H1 (cell line): ENCODE measurements around the gene ZNF791. TPM values are rescaled to one million over a fixed set of nuclear protein-coding genes. Genes with fewer than 3 reads are reported as not detected.

Experiments used
- CTCF ChIA-PET: fragments of 300-600 bp; sonication (Branson Sonifier 250); formaldehyde crosslinking; loops from one replicate; lab custom pipeline; 2021; ENCODE audit not compliant: partially characterized antibody; lab: Charles Lee
- POLR2A ChIA-PET: fragments of 300-600 bp; sonication (Branson Sonifier 250); formaldehyde crosslinking; loops from one replicate; lab custom pipeline; 2021; ENCODE audit warnings: inconsistent platforms; ENCODE audit not compliant: partially characterized antibody; lab: Charles Lee
- DNase-seq, 2 experiments: peaks; one replicate each; pipeline versions ENCODE4 v3.0.0 to v3.0.0-alpha.2; 2010 to 2022; ENCODE audit warnings: low spot score in 2 of 2, low read depth in 1 of 2, mixed read lengths in 1 of 2
- FAIRE-seq: peaks from 2 replicates; lab custom pipeline; 2011; peaks lifted over from hg19 to GRCh38; lab: Jason Lieb, UNC
- H2AFZ ChIP-seq: 2 replicates; pipeline ENCODE4 v1.8.1; 2012; ENCODE audit warnings: low read length, inconsistent platforms
- H2AK5ac ChIP-seq: 2 replicates; pipeline ENCODE4 v1.6.1; 2013; ENCODE audit warnings: low read depth, low read length
- H2BK120ac ChIP-seq: replicated peaks from 2 replicates; pipeline ENCODE3; 2013; ENCODE audit warnings: low read depth, low read length, inconsistent platforms
- H2BK12ac ChIP-seq: 2 replicates; pipeline ENCODE4 v1.6.1; 2013; ENCODE audit warnings: low read depth, low read length
- H2BK15ac ChIP-seq: 2 replicates; pipeline ENCODE4 v1.6.1; 2013; ENCODE audit warnings: low read length
- H2BK20ac ChIP-seq: 2 replicates; pipeline ENCODE4 v1.6.1; 2013; ENCODE audit warnings: low read length
- H2BK5ac ChIP-seq: 2 replicates; pipeline ENCODE4 v1.6.1; 2013; ENCODE audit warnings: low read depth, low read length
- H3K14ac ChIP-seq: 2 replicates; pipeline ENCODE4 v1.6.1; 2013; ENCODE audit warnings: inconsistent platforms; ENCODE audit not compliant: insufficient read length
- H3K18ac ChIP-seq: 2 replicates; pipeline ENCODE4 v1.6.1; 2013; ENCODE audit warnings: low read length; ENCODE audit errors: extremely low read depth
- H3K23ac ChIP-seq: 2 replicates; pipeline ENCODE4 v1.6.1; 2013; ENCODE audit warnings: inconsistent platforms; ENCODE audit not compliant: insufficient read length
- H3K23me2 ChIP-seq: 2 replicates; pipeline ENCODE4 v1.6.1; 2013; ENCODE audit warnings: low read depth, low read length
- H3K27ac ChIP-seq: 2 replicates; pipeline ENCODE4 v1.6.1; 2011; ENCODE audit warnings: low read depth, low read length, inconsistent platforms
- H3K27me3 ChIP-seq, 4 experiments: replicated peaks in 1 of 4; 1 replicate in 1 of 4; 2 replicates in 3 of 4; pipeline versions ENCODE4 v1.6.1 to v1.8.1; 2011 to 2013; ENCODE audit warnings: low read length in 3 of 4, mild to moderate bottlenecking in 3 of 4, inconsistent platforms in 2 of 4, mixed read lengths in 2 of 4, moderate library complexity in 1 of 4; ENCODE audit not compliant: control insufficient read depth in 3 of 4, insufficient read depth in 3 of 4; ENCODE audit errors: extremely low read depth in 1 of 4
- H3K36me3 ChIP-seq, 4 experiments: 2 replicates each; pipeline versions ENCODE4 v1.6.1 to v1.8.1; 2011 to 2013; ENCODE audit warnings: mild to moderate bottlenecking in 4 of 4, low read length in 3 of 4, moderate library complexity in 2 of 4, control low read depth in 1 of 4, inconsistent platforms in 1 of 4; ENCODE audit not compliant: insufficient read depth in 4 of 4, control insufficient read depth in 2 of 4
- H3K4ac ChIP-seq: replicated peaks from 2 replicates; pipeline ENCODE3; 2013; ENCODE audit warnings: low read length, low read depth, mixed read lengths, inconsistent platforms; ENCODE audit not compliant: insufficient read length
- H3K4me1 ChIP-seq, 4 experiments: replicated peaks in 1 of 4; 1 replicate in 1 of 4; 2 replicates in 3 of 4; pipeline versions ENCODE4 v1.6.1 to v1.8.1; 2011 to 2013; ENCODE audit warnings: low read length in 3 of 4, inconsistent platforms in 2 of 4, mixed read lengths in 1 of 4; ENCODE audit not compliant: insufficient read depth in 4 of 4, control insufficient read depth in 3 of 4
- H3K4me2 ChIP-seq, 2 experiments: 2 replicates each; pipeline versions ENCODE4 v1.6.1 to v1.8.1; 2011 to 2013; ENCODE audit warnings: low read depth in 2 of 2, low read length in 2 of 2, control low read depth in 1 of 2, inconsistent platforms in 1 of 2, mild to moderate bottlenecking in 1 of 2; ENCODE audit not compliant: insufficient read depth in 1 of 2
- H3K4me3 ChIP-seq, 4 experiments: fragments of 200-600, 300-600 bp in 1 of 4; sonication (generic), shearing (Covaris generic), sonication (Bioruptor Twin) in 1 of 4; 2 replicates each; pipeline versions ENCODE4 v1.5.1 to v1.8.1; 2011 to 2016; ENCODE audit warnings: low read length in 4 of 4, low read depth in 3 of 4, control low read depth in 2 of 4, inconsistent platforms in 2 of 4, mild to moderate bottlenecking in 2 of 4, mixed read lengths in 1 of 4, moderate library complexity in 1 of 4; ENCODE audit not compliant: insufficient read depth in 2 of 4; ENCODE audit errors: extremely low read depth in 1 of 4
- H3K56ac ChIP-seq: replicated peaks from 2 replicates; pipeline ENCODE3; 2013; ENCODE audit warnings: low read depth, mild to moderate bottlenecking, mixed read lengths, low read length, inconsistent platforms; ENCODE audit not compliant: insufficient read length
- H3K79me1 ChIP-seq: 2 replicates; pipeline ENCODE4 v1.6.1; 2013; ENCODE audit warnings: low read depth, low read length, control low read depth
- H3K79me2 ChIP-seq, 2 experiments: 2 replicates each; pipeline versions ENCODE4 v1.6.1 to v1.8.1; 2012 to 2013; ENCODE audit warnings: low read length in 2 of 2, mild to moderate bottlenecking in 2 of 2, inconsistent platforms in 1 of 2; ENCODE audit not compliant: insufficient read depth in 2 of 2, control insufficient read depth in 1 of 2
- H3K9ac ChIP-seq, 4 experiments: replicated peaks in 1 of 4; 1 replicate in 1 of 4; 2 replicates in 3 of 4; pipeline versions ENCODE4 v1.6.1 to v1.8.1; 2011 to 2013; ENCODE audit warnings: low read depth in 3 of 4, low read length in 3 of 4, control low read depth in 2 of 4, mild to moderate bottlenecking in 2 of 4, moderate library complexity in 2 of 4, inconsistent platforms in 1 of 4; ENCODE audit errors: extremely low read depth in 1 of 4
- H3K9me3 ChIP-seq, 2 experiments: 2 replicates each; pipeline versions ENCODE4 v1.6.1 to v1.8.1; 2012 to 2013; ENCODE audit warnings: mild to moderate bottlenecking in 2 of 2, moderate library complexity in 2 of 2, control low read depth in 1 of 2, inconsistent platforms in 1 of 2, low read depth in 1 of 2, low read length in 1 of 2, mixed read lengths in 1 of 2; ENCODE audit not compliant: insufficient read depth in 2 of 2
- H4K20me1 ChIP-seq, 2 experiments: replicated peaks in 1 of 2; 2 replicates each; pipeline versions ENCODE3 to v1.8.1; 2011 to 2013; ENCODE audit warnings: inconsistent platforms in 2 of 2, low read length in 2 of 2, mild to moderate bottlenecking in 1 of 2; ENCODE audit not compliant: insufficient read depth in 2 of 2, control insufficient read depth in 1 of 2
- H4K5ac ChIP-seq: 2 replicates; pipeline ENCODE4 v1.6.1; 2013; ENCODE audit warnings: low read length, low read depth, mixed read lengths, inconsistent platforms; ENCODE audit not compliant: insufficient read length
- H4K8ac ChIP-seq: 2 replicates; pipeline ENCODE4 v1.8.0; 2013; ENCODE audit warnings: mild to moderate bottlenecking, moderate library complexity, low read length, inconsistent platforms; ENCODE audit not compliant: insufficient read depth; ENCODE audit errors: extremely low read depth
- H4K91ac ChIP-seq: replicated peaks from 2 replicates; pipeline ENCODE3; 2013; ENCODE audit warnings: low read length, mixed read lengths, inconsistent platforms; ENCODE audit not compliant: insufficient read length
- ASH2L ChIP-seq: fragments of 200-600, 300-600 bp; sonication (generic); IDR thresholded peaks from one replicate; pipeline ENCODE4 v1.7.1; 2017; ENCODE audit warnings: low read length
- BRCA1 ChIP-seq: IDR thresholded peaks from 2 replicates; pipeline ENCODE4 v1.6.1; 2012; ENCODE audit warnings: low read depth, low read length, improper control_type of control experiment
- CBX5 ChIP-seq: fragments of 300-800, 300-1000 bp; sonication (generic); IDR thresholded peaks from 2 replicates; pipeline ENCODE4 v1.7.1; 2016; ENCODE audit warnings: antibody characterized with exemption, low read length, low read depth
- EGR1 ChIP-seq: IDR thresholded peaks from 2 replicates; pipeline ENCODE4 v1.6.1; 2011; ENCODE audit warnings: low read depth, low read length, borderline replicate concordance
- HDAC6 ChIP-seq: IDR thresholded peaks from one replicate; pipeline ENCODE4 v1.7.1; 2012; ENCODE audit warnings: low read depth, mild to moderate bottlenecking, inconsistent platforms, low read length, moderate library complexity
- KDM1A ChIP-seq: fragments of 200-600, 300-600 bp; sonication (generic); IDR thresholded peaks from 2 replicates; pipeline ENCODE4 v1.7.1; 2016; ENCODE audit warnings: mild to moderate bottlenecking, low read length, borderline replicate concordance
- PHF8 ChIP-seq: fragments of 200-600 bp; sonication (generic); conservative IDR thresholded peaks from 2 replicates; pipeline ENCODE4 v1.7.1; 2012; ENCODE audit warnings: low read depth, mild to moderate bottlenecking, inconsistent platforms, low read length, moderate library complexity
- RFX5 ChIP-seq: IDR thresholded peaks from 2 replicates; pipeline ENCODE4 v1.6.1; 2011; ENCODE audit warnings: low read depth, low read length, improper control_type of control experiment, borderline replicate concordance
- SAP30 ChIP-seq: fragments of 300-600 bp; sonication (generic); IDR thresholded peaks from 2 replicates; pipeline ENCODE4 v1.7.1; 2012; ENCODE audit warnings: low read length, moderate library complexity, mild to moderate bottlenecking, inconsistent platforms; ENCODE audit not compliant: insufficient read depth, insufficient replicate concordance
- SP1 ChIP-seq: IDR thresholded peaks from 2 replicates; pipeline ENCODE4 v1.6.1; 2011; ENCODE audit warnings: low read depth, low read length
- SP2 ChIP-seq: IDR thresholded peaks from 2 replicates; pipeline ENCODE4 v1.6.1; 2012; ENCODE audit warnings: mild to moderate bottlenecking, low read length, inconsistent platforms
- SUZ12 ChIP-seq: fragments of 200-600 bp; sonication (generic); IDR thresholded peaks from 2 replicates; pipeline ENCODE4 v1.6.1; 2012; ENCODE audit warnings: mild to moderate bottlenecking, inconsistent platforms, low read length, moderate library complexity, mixed read lengths
- TAF7 ChIP-seq: optimal IDR thresholded peaks from 2 replicates; pipeline ENCODE3; 2011; ENCODE audit warnings: low read depth, mild to moderate bottlenecking, inconsistent platforms, low read length, moderate library complexity, borderline replicate concordance
- TBP ChIP-seq: IDR thresholded peaks from 2 replicates; pipeline ENCODE4 v1.6.1; 2011; ENCODE audit warnings: low read depth, low read length, improper control_type of control experiment
- TEAD4 ChIP-seq: IDR thresholded peaks from 2 replicates; pipeline ENCODE4 v1.6.1; 2012; ENCODE audit warnings: low read depth, low read length, inconsistent platforms, mixed read lengths
- WGBS, 2 experiments: shearing (Covaris generic) in 1 of 2; methylation state at CpG; one replicate each; pipeline versions ENCODE4 v1.1.6 to v1.1.7; 2013 to 2015; ENCODE audit warnings: low lambda C conversion rate in 2 of 2, mixed read lengths in 2 of 2, inconsistent platforms in 1 of 2, low coverage in 1 of 2, missing lambda C conversion rate in 1 of 2; ENCODE audit not compliant: insufficient replicate concordance in 2 of 2, insufficient coverage in 1 of 2, insufficient read length in 1 of 2; ENCODE audit errors: extremely low coverage in 1 of 2, missing lambda C conversion rate in 1 of 2; 5-methylcytosine and 5-hydroxymethylcytosine counted together
- polyA plus RNA-seq, 7 experiments: library from polyadenylated mRNA; depleted of rRNA in 3 of 7; stranded (reverse) in 5 of 7; unstranded in 2 of 7; fragments of >200 nt in 5 of 7; fragments of 200-250 nt in 2 of 7; gene quantifications; 1 replicate in 5 of 7; 2 replicates in 1 of 7; 4 replicates in 1 of 7; pipeline versions ENCODE4 v1.2.1 to v1.2.3, GENCODE V29; 2011 to 2013; ENCODE audit warnings: missing spikeins in 2 of 7, mixed read lengths in 2 of 7
- total RNA-seq: library from RNA; stranded (reverse); fragmentation: NEBNext Ultra II Directional; extraction: Animal tissue kit (Norgen Biotek cat#: 25700); gene quantifications from 2 replicates; pipeline ENCODE4 v1.2.1, GENCODE V29; 2021

Gene ZNF791
- total and polyA plus RNA-seq, 2 of the 8 experiments (the other 6 are each of a cell fraction or from before 2014, with no cell fraction given): 4.1 to 18.6 TPM

DNA sequence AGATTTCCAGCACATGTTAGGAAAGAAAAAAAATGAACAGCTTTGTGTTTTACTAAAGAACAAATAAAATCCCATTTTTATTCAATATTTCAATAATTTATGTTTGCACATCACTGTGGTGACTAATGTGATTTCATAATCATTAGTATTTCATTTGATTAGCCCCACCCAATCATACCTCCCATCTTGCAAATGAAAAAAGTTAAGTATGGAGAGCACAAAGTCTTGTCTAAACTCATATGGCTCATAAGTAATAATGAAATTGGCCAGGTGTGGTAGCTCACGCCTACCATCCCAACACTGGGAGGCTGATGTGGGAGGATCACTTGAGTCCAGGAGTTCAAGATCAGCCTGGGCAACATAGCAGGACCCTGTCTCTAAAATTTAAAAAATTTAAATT lies 3.9 kb upstream of the ZNF791 start:
- no peak overlapping the region for H3K27ac ChIP-seq
- WGBS, 2 experiments: 100% methylated on average over 1 of the region's 1 CpG; no CpG with 5 or more reads in 1 of the 2 experiments
- no peak overlapping the region for H3K23ac ChIP-seq
- no peak overlapping the region for H2BK5ac ChIP-seq
- peaks cover 0 to 15% of the 10 kb centered on the region in 2 experiments; a peak in 3 of 4 replicates for H3K79me2 ChIP-seq
- POLR2A ChIA-PET: interaction anchor here (1.0 kb wide), 1 partner anchor 19 kb away, joined by 3 read pairs; no protein-coding TSS in a partner anchor
- no peak overlapping the region for H2BK20ac ChIP-seq
- no peak overlapping the region for H3K14ac ChIP-seq
- no peak overlapping the region for H3K56ac ChIP-seq
- no peak overlapping the region for H4K5ac ChIP-seq
- CTCF ChIA-PET: interaction anchor here (0.6 to 0.7 kb wide), 4 partner anchors 9 to 64 kb away, joined by 3 to 4 read pairs (median 3); no protein-coding TSS in a partner anchor
- no peak overlapping the region for H3K4me2 ChIP-seq
- H3K4ac ChIP-seq: no peak overlapping the region
- H3K27me3 ChIP-seq: no peaks in the 10 kb centered on the region
- no peak overlapping the region for H2AFZ ChIP-seq
- no peak overlapping the region for H4K8ac ChIP-seq
- H2BK12ac ChIP-seq: no peak overlapping the region
- DNase-seq (no peak), FAIRE-seq (no peak)
- H3K4me1 ChIP-seq: peaks cover 0 to 2% (median 0%) of the 10 kb centered on the region in 4 experiments; a peak in 1 of 7 replicates
- H3K79me1 ChIP-seq: no peaks in the 10 kb centered on the region; the same call in 1 of the 2 replicates
- H3K23me2 ChIP-seq: no peaks in the 10 kb centered on the region
- no peak overlapping the region for H3K18ac ChIP-seq
- H2AK5ac ChIP-seq: no peak overlapping the region
- no peak overlapping the region for H3K9ac ChIP-seq
- H4K91ac ChIP-seq: no peak overlapping the region
- no peak overlapping the region for H3K4me3 ChIP-seq
- H3K36me3 ChIP-seq: peaks cover 0 to 5% (median under 1%) of the 10 kb centered on the region in 4 experiments; a peak in 4 of 8 replicates
- H3K9me3 ChIP-seq: no peaks in the 10 kb centered on the region
- H2BK15ac ChIP-seq: no peak overlapping the region
- no peak overlapping the region for H2BK120ac ChIP-seq
- peaks cover 0 to 2% of the 10 kb centered on the region in 2 experiments for H4K20me1 ChIP-seq
- no peak for TF ChIP-seq SP1
- TF ChIP-seq RFX5: no peak
- no peak for TF ChIP-seq TEAD4
- TF ChIP-seq HDAC6: no peak
- no peak for TF ChIP-seq EGR1
- no peak for TF ChIP-seq BRCA1
- no peak for TF ChIP-seq TBP
- no peak for TF ChIP-seq TAF7
- no peak for TF ChIP-seq ASH2L
- TF ChIP-seq SAP30: no peak
- TF ChIP-seq KDM1A: no peak
- TF ChIP-seq CBX5: no peak
- no peak for TF ChIP-seq SUZ12
- no peak for TF ChIP-seq PHF8
- TF ChIP-seq SP2: no peak
